GM12878 (cell line): ENCODE results near the gene LPAR3. TPM values are rescaled to one million over a fixed set of nuclear protein-coding genes. Genes with fewer than 3 reads are reported as not detected.

Source experiments
- ATAC-seq: fragments of 200-7000 bp; cut with Tn5 transposase; 3 replicates; pipeline ENCODE4 v1.9.1; 2020; ENCODE audit warnings: mild to moderate bottlenecking, moderate library complexity
- BruUV-seq: library from RNA; stranded (reverse); fragments of 400-500 nt; replicated peaks from 2 replicates; lab custom pipeline; 2021; lab: Mats Ljungman, UMichigan
- CTCF ChIA-PET: fragments of 300-600 bp; sonication (Branson Sonifier 250); formaldehyde crosslinking; extraction: SDS; loops from one replicate; lab custom pipeline; 2021; ENCODE audit warnings: inconsistent platforms; lab: Yijun Ruan, JAX
- POLR2A ChIA-PET: fragments of 350-600 bp; formaldehyde crosslinking; extraction: SDS; loops from one replicate; lab custom pipeline; 2021; ENCODE audit warnings: inconsistent platforms; lab: Charles Lee
- RAD21 ChIA-PET: fragments of 300-600 bp; sonication (Branson Sonifier 250); formaldehyde crosslinking; loops from one replicate; lab custom pipeline; 2023; ENCODE audit warnings: antibody characterized with exemption; ENCODE audit not compliant: unreplicated experiment; lab: Charles Lee
- SMC1A ChIA-PET: fragments of 300-600 bp; sonication (Branson Sonifier 250); formaldehyde crosslinking; loops from one replicate; lab custom pipeline; 2023; ENCODE audit not compliant: unreplicated experiment, uncharacterized antibody; lab: Charles Lee
- DNase-seq: peaks from one replicate; pipeline ENCODE4 v3.0.0-alpha.2; 2011; ENCODE audit warnings: low read depth, low spot score
- FAIRE-seq: peaks from 3 replicates; lab custom pipeline; 2011; peaks lifted over from hg19 to GRCh38; lab: Jason Lieb, UNC
- H2AFZ ChIP-seq: 2 replicates; pipeline ENCODE4 v1.6.0; 2011; ENCODE audit warnings: low read depth, low read length, control low read depth; ENCODE audit not compliant: control insufficient read depth
- H3K27ac ChIP-seq: 2 replicates; pipeline ENCODE4 v1.5.1; 2011; ENCODE audit warnings: control low read depth; ENCODE audit not compliant: control insufficient read depth, insufficient read depth
- H3K27me3 ChIP-seq, 2 experiments: replicated peaks in 1 of 2; 2 replicates each; pipeline versions ENCODE4 v1.6.0 to v1.6.1; 2011; ENCODE audit warnings: low read length in 1 of 2; ENCODE audit not compliant: control insufficient read depth in 2 of 2, insufficient read depth in 2 of 2
- H3K36me3 ChIP-seq, 2 experiments: 2 replicates each; pipeline ENCODE4 v1.5.1; 2011; ENCODE audit warnings: low read length in 1 of 2; ENCODE audit not compliant: control insufficient read depth in 2 of 2, insufficient read depth in 2 of 2
- H3K4me1 ChIP-seq: 2 replicates; pipeline ENCODE4 v1.6.1; 2011; ENCODE audit warnings: mild to moderate bottlenecking, low read length, moderate library complexity, mixed read lengths; ENCODE audit not compliant: control insufficient read depth, insufficient read depth
- H3K4me2 ChIP-seq: 2 replicates; pipeline ENCODE4 v1.6.0; 2011; ENCODE audit warnings: control low read depth; ENCODE audit not compliant: control insufficient read depth, insufficient read depth
- H3K4me3 ChIP-seq: fragments of 200-600 bp; sonication (generic); 2 replicates; pipeline ENCODE4 v1.5.1; 2016
- H3K79me2 ChIP-seq: 2 replicates; pipeline ENCODE4 v1.6.0; 2011; ENCODE audit warnings: low read length; ENCODE audit not compliant: control insufficient read depth, insufficient read depth
- H3K9ac ChIP-seq: 2 replicates; pipeline ENCODE4 v1.8.0; 2011; ENCODE audit warnings: low read length, control low read depth, mixed read lengths; ENCODE audit not compliant: control insufficient read depth, insufficient read depth
- H3K9me3 ChIP-seq: replicated peaks from 3 replicates; pipeline ENCODE4 v1.5.1; 2011; ENCODE audit warnings: mild to moderate bottlenecking, low read length; ENCODE audit not compliant: control insufficient read depth, insufficient read depth
- H4K20me1 ChIP-seq: 2 replicates; pipeline ENCODE4 v1.6.0; 2011; ENCODE audit not compliant: control insufficient read depth, insufficient read depth
- YY1 ChIP-seq: IDR thresholded peaks from 2 replicates; pipeline ENCODE4 v1.6.1; 2011; ENCODE audit warnings: low read depth, mild to moderate bottlenecking, low read length
- ZSCAN29 ChIP-seq: fragments of 450-650 bp; IDR thresholded peaks from 2 replicates; pipeline ENCODE4 v1.6.1; 2017; ENCODE audit warnings: mild to moderate bottlenecking, moderate library complexity
- WGBS: methylation state at CpG from one replicate; pipeline ENCODE4 v1.1.6; 2016; ENCODE audit warnings: low lambda C conversion rate; ENCODE audit not compliant: insufficient replicate concordance, insufficient coverage; ENCODE audit errors: missing lambda C conversion rate; 5-methylcytosine and 5-hydroxymethylcytosine counted together
- in situ Hi-C: fragments of 300-500 bp; cut with MboI; formaldehyde crosslinking; loops from 9 replicates; pipeline ENCODE4 v1.14.3; 2018; ENCODE audit warnings: mixed read lengths
- intact Hi-C: fragments of 100-400 bp; cut with micrococcal nuclease; formaldehyde crosslinking; loops from one replicate; pipeline ENCODE4 v1.14.2; 2022; ENCODE audit not compliant: unreplicated experiment
- polyA plus RNA-seq, 11 experiments: library from polyadenylated mRNA; depleted of rRNA in 4 of 11; unstranded in 6 of 11; stranded (reverse) in 5 of 11; fragments of >200 nt; fragmentation: Nextera tagmentation in 4 of 11; fragmentation: Illumina TruSeq in 1 of 11; extraction: Ambion mirVana in 4 of 11; extraction: Trizol in 1 of 11; gene quantifications; 1 replicate in 1 of 11; 2 replicates in 10 of 11; pipeline versions ENCODE4 v1.2.1 to v1.2.3, GENCODE V29; 2011 to 2016; ENCODE audit warnings: inconsistent platforms in 2 of 11, missing spikeins in 2 of 11, low read depth in 1 of 11
- total RNA-seq, 4 experiments: library from RNA; depleted of rRNA in 3 of 4; stranded (reverse); fragments of >200 nt in 3 of 4; fragmentation: Illumina TruSeq in 1 of 4; extraction: Trizol in 1 of 4; gene quantifications; 2 replicates each; pipeline versions ENCODE4 v1.2.1 to v1.2.3, GENCODE V29; 2013 to 2021
- TF ChIP-seq, protein P1 (sequence below): fragments of 450-650 bp; formaldehyde crosslinking; IDR thresholded peaks from 2 replicates; pipeline ENCODE4 v1.4.0; 2022; ENCODE audit warnings: mild to moderate bottlenecking, moderate library complexity

LPAR3 gene
- total and polyA plus RNA-seq, 10 of the 15 experiments (the other 5 are each of a cell fraction or from before 2014, with no cell fraction given), result 0.03 to 0.31 (median 0.09) TPM; not detected in 3

DNA sequence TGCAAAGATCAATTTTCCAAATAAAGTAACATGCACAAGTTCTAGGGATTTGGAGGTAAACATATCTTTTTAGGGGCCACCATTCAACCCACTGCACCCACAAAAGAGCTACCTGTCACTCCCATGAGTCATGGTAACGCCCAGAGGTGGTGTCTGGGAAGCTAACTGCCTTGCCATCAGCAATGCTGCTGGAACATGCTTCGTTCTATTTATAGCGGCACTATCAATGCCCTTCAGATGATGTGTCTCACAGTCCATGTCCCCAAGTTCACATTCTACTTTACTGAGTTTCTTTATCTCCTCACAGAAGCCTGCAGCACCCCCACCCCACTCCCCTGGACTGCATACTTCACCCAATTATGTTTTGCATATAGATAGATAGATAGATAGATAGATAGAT, 95.4 kb downstream of the LPAR3 start:
- intact Hi-C loops, result loop anchor here (2.0 kb wide), 1 partner anchor 15 kb away; no protein-coding TSS in a partner anchor
- Histone ChIP-seq H3K36me3 (no peaks in the 10 kb centered on the region), H3K4me3 (no peak overlapping the region), H3K27me3 (no peaks in the 10 kb centered on the region), H3K79me2 (no peaks in the 10 kb centered on the region), H4K20me1 (no peaks in the 10 kb centered on the region), H3K4me1 (no peaks in the 10 kb centered on the region), H3K9me3 (no peaks in the 10 kb centered on the region; the same call in 1 of the 3 replicates), H3K27ac (no peak overlapping the region), H3K9ac (no peak overlapping the region), H3K4me2 (no peak overlapping the region), H2AFZ (no peak overlapping the region)
- ChIA-PET POLR2A (interaction anchor here (0.7 kb wide), 1 partner anchor 14 kb away, joined by 3 read pairs; no protein-coding TSS in a partner anchor), SMC1A (interaction anchor here (1.1 kb wide), 1 partner anchor 37 kb away, joined by 3 read pairs; no protein-coding TSS in a partner anchor), CTCF (no interaction called here), RAD21 (no interaction called here)
- ATAC-seq (no peak), DNase-seq (no peak), FAIRE-seq (no peak)
- 57% methylated on average over 3 of the region's 3 CpGs for WGBS
- BruUV-seq, result no TSS peak
- in situ Hi-C loops, result no loop called here
- TF ChIP-seq, protein P1, sequence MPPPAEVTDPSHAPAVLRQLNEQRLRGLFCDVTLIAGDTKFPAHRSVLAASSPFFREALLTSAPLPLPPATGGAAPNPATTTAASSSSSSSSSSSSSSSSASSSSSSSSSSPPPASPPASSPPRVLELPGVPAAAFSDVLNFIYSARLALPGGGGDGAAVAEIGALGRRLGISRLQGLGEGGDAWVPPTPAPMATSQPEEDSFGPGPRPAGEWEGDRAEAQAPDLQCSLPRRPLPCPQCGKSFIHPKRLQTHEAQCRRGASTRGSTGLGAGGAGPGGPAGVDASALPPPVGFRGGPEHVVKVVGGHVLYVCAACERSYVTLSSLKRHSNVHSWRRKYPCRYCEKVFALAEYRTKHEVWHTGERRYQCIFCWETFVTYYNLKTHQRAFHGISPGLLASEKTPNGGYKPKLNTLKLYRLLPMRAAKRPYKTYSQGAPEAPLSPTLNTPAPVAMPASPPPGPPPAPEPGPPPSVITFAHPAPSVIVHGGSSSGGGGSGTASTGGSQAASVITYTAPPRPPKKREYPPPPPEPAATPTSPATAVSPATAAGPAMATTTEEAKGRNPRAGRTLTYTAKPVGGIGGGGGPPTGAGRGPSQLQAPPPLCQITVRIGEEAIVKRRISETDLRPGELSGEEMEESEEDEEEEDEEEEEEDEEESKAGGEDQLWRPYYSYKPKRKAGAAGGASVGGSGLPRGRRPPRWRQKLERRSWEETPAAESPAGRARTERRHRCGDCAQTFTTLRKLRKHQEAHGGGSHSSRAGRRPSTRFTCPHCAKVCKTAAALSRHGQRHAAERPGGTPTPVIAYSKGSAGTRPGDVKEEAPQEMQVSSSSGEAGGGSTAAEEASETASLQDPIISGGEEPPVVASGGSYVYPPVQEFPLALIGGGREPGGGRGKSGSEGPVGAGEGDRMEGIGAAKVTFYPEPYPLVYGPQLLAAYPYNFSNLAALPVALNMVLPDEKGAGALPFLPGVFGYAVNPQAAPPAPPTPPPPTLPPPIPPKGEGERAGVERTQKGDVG, result no peak
- TF ChIP-seq ZSCAN29 (no peak), YY1 (no peak)
